ENCODE measurements around the gene SCN1A. TPM values are rescaled to one million over a fixed set of nuclear protein-coding genes. Genes with fewer than 3 reads are reported as not detected.

The SCN1A gene
- total and polyA plus RNA-seq, 2 of the 13 experiments (the other 11 are each of a cell fraction or from before 2014, with no cell fraction given) = 19.9 to 39.4 TPM

DNA sequence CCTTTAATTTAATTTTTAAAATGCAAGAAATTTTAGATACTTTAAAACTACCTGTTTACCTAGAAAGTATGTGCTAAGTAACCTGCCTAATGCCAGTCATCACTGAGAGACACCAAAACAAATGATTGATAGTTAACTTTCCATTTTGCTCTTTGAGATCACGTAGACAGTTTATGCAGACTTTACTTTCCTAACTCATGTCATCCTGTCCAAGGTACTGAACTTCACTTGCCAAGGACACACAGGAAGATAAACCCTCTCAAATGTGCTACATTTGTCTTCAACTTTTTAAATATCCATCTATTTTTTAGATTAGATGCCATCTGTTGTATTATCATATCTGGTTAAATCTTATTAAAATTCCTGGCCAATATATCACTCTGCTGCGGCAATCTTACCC lies 20.1 kb upstream of the SCN1A start (continued):
- TF ChIP-seq, protein P1, sequence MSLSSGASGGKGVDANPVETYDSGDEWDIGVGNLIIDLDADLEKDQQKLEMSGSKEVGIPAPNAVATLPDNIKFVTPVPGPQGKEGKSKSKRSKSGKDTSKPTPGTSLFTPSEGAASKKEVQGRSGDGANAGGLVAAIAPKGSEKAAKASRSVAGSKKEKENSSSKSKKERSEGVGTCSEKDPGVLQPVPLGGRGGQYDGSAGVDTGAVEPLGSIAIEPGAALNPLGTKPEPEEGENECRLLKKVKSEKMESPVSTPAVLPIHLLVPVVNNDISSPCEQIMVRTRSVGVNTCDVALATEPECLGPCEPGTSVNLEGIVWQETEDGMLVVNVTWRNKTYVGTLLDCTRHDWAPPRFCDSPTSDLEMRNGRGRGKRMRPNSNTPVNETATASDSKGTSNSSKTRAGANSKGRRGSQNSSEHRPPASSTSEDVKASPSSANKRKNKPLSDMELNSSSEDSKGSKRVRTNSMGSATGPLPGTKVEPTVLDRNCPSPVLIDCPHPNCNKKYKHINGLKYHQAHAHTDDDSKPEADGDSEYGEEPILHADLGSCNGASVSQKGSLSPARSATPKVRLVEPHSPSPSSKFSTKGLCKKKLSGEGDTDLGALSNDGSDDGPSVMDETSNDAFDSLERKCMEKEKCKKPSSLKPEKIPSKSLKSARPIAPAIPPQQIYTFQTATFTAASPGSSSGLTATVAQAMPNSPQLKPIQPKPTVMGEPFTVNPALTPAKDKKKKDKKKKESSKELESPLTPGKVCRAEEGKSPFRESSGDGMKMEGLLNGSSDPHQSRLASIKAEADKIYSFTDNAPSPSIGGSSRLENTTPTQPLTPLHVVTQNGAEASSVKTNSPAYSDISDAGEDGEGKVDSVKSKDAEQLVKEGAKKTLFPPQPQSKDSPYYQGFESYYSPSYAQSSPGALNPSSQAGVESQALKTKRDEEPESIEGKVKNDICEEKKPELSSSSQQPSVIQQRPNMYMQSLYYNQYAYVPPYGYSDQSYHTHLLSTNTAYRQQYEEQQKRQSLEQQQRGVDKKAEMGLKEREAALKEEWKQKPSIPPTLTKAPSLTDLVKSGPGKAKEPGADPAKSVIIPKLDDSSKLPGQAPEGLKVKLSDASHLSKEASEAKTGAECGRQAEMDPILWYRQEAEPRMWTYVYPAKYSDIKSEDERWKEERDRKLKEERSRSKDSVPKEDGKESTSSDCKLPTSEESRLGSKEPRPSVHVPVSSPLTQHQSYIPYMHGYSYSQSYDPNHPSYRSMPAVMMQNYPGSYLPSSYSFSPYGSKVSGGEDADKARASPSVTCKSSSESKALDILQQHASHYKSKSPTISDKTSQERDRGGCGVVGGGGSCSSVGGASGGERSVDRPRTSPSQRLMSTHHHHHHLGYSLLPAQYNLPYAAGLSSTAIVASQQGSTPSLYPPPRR (CRISPR knock-in tag; IDR thresholded peaks at IDR 0.05; ENCODE audit: borderline replicate concordance) = no peak
- no peak for TF ChIP-seq KDM3A (CRISPR knock-in tag; IDR thresholded peaks at IDR 0.05; ENCODE audit: low read depth)
- TF ChIP-seq SPEN (CRISPR knock-in tag; IDR thresholded peaks at IDR 0.05; ENCODE audit: low read depth) = no peak
- no peak for TF ChIP-seq FOXK1 (CRISPR knock-in tag; IDR thresholded peaks at IDR 0.05; ENCODE audit: borderline replicate concordance, low read depth)
- TF ChIP-seq TFE3 (CRISPR knock-in tag; IDR thresholded peaks at IDR 0.05) = peak; percentile 57; the same call in 1 of the 2 replicates
- no peak for TF ChIP-seq GMEB2 (CRISPR knock-in tag; IDR thresholded peaks at IDR 0.05; ENCODE audit: low read depth)
- TF ChIP-seq ZMYM4 (CRISPR knock-in tag; IDR thresholded peaks at IDR 0.05) = peak; percentile 32; the same call in 1 of the 2 replicates
- TF ChIP-seq TAF15 (IDR thresholded peaks at IDR 0.05; ENCODE audit: low read depth, low read length, poor library complexity, severe bottlenecking) = no peak
- TF ChIP-seq ARNT (IDR thresholded peaks at IDR 0.05) = no peak
- TF ChIP-seq POGZ (CRISPR knock-in tag; IDR thresholded peaks at IDR 0.05) = peak; percentile 67
- no peak for TF ChIP-seq ZNF776 (CRISPR knock-in tag; IDR thresholded peaks at IDR 0.05)
- TF ChIP-seq KMT2B (CRISPR knock-in tag; IDR thresholded peaks at IDR 0.05) = no peak
- TF ChIP-seq, protein P2, sequence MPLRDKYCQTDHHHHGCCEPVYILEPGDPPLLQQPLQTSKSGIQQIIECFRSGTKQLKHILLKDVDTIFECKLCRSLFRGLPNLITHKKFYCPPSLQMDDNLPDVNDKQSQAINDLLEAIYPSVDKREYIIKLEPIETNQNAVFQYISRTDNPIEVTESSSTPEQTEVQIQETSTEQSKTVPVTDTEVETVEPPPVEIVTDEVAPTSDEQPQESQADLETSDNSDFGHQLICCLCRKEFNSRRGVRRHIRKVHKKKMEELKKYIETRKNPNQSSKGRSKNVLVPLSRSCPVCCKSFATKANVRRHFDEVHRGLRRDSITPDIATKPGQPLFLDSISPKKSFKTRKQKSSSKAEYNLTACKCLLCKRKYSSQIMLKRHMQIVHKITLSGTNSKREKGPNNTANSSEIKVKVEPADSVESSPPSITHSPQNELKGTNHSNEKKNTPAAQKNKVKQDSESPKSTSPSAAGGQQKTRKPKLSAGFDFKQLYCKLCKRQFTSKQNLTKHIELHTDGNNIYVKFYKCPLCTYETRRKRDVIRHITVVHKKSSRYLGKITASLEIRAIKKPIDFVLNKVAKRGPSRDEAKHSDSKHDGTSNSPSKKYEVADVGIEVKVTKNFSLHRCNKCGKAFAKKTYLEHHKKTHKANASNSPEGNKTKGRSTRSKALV (CRISPR knock-in tag; IDR thresholded peaks at IDR 0.05) = no peak
- TF ChIP-seq CREM (IDR thresholded peaks at IDR 0.05) = no peak
- no peak for TF ChIP-seq CREM (CRISPR knock-in tag; IDR thresholded peaks at IDR 0.05)
- TF ChIP-seq GMEB1 (CRISPR knock-in tag; IDR thresholded peaks at IDR 0.05; ENCODE audit: borderline replicate concordance) = no peak
- TF ChIP-seq SP2 (CRISPR knock-in tag; IDR thresholded peaks at IDR 0.05) = no peak
- TF ChIP-seq MBD4 (IDR thresholded peaks at IDR 0.05; ENCODE audit: borderline replicate concordance, low read length) = no peak
- no peak for TF ChIP-seq ZNF790 (CRISPR knock-in tag; IDR thresholded peaks at IDR 0.05; ENCODE audit: borderline replicate concordance)
- TF ChIP-seq ZFP37 (CRISPR knock-in tag; IDR thresholded peaks at IDR 0.05; ENCODE audit: borderline replicate concordance) = no peak
